OCI-LY7 (cell line): Measurements from ENCODE around the gene STXBP3.

Experiments used
- EZH2phosphoT487 ChIP-seq: fragments of 200-600 bp; sonication (generic); IDR thresholded peaks from 2 replicates; pipeline ENCODE4 v1.6.1; 2018; ENCODE audit warnings: low read depth, borderline replicate concordance, mild to moderate bottlenecking, mixed run types, antibody characterized with exemption, low read length, moderate library complexity, mixed read lengths
- TF ChIP-seq, protein P1 (sequence below): fragments of 200-600 bp; sonication (generic); conservative IDR thresholded peaks from 2 replicates; pipeline ENCODE4 v1.5.1; 2014; ENCODE audit warnings: mild to moderate bottlenecking, antibody characterized with exemption, low read length, moderate library complexity, mixed read lengths

DNA sequence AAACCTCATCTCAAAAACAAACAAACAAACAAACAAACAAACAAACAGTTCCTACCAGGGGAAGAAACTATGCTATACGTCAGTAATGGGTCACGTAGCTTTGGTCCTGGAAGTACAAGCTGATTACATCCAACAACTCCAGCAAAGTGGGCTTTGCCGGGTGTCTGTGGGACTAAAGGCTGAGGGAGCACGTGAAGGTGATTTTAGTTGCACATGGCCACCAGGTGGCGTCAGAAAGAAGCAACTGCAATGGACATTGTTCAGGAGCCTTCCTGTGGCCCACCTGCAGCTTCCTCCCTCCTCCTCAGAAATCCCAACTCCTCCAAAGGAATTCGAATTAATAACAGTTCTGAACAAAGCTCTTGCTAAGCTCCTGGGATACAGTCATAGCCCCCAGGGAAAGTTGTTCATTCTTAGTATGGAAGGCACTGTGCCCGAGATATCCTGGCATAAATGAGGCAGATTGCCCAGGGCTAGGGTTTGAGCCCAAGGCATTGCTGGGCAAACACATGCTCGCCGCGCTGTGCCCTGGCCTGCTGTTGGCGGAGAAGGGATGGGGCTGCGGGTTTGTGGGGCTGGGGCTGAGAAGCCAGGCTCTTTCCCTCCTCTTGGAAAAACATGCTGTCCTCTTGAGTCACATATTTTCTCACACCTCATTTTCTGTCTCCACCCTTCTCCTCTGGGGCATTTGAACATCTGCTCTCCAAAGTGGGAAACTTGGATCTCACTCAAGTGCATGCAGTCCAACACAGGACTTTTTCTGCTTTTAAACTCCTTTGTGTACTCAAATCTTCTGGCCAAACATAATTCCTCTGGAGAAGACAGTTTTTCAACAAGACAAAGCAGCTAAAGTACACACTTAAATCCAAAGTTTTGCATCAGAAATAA lies 81.8 kb downstream of the STXBP3 start:
- TF ChIP-seq, protein P1, sequence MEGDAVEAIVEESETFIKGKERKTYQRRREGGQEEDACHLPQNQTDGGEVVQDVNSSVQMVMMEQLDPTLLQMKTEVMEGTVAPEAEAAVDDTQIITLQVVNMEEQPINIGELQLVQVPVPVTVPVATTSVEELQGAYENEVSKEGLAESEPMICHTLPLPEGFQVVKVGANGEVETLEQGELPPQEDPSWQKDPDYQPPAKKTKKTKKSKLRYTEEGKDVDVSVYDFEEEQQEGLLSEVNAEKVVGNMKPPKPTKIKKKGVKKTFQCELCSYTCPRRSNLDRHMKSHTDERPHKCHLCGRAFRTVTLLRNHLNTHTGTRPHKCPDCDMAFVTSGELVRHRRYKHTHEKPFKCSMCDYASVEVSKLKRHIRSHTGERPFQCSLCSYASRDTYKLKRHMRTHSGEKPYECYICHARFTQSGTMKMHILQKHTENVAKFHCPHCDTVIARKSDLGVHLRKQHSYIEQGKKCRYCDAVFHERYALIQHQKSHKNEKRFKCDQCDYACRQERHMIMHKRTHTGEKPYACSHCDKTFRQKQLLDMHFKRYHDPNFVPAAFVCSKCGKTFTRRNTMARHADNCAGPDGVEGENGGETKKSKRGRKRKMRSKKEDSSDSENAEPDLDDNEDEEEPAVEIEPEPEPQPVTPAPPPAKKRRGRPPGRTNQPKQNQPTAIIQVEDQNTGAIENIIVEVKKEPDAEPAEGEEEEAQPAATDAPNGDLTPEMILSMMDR, result peak; percentile 92
- TF ChIP-seq EZH2phosphoT487, result no peak
